DOHH2 (cell line): ENCODE measurements around the gene CRYAB.

Experiments
- CTCF ChIP-seq: fragments of 200-600 bp; sonication (generic); IDR thresholded peaks from one replicate; pipeline ENCODE4 v1.5.1; 2014; ENCODE audit warnings: antibody characterized with exemption, mild to moderate bottlenecking, low read depth, low read length; ENCODE audit not compliant: poor library complexity, severe bottlenecking
- EZH2phosphoT487 ChIP-seq: fragments of 200-600 bp; sonication (generic); IDR thresholded peaks from 2 replicates; pipeline ENCODE4 v1.6.1; 2017; ENCODE audit warnings: borderline replicate concordance, mild to moderate bottlenecking, antibody characterized with exemption, low read length, moderate library complexity, mixed read lengths

DNA sequence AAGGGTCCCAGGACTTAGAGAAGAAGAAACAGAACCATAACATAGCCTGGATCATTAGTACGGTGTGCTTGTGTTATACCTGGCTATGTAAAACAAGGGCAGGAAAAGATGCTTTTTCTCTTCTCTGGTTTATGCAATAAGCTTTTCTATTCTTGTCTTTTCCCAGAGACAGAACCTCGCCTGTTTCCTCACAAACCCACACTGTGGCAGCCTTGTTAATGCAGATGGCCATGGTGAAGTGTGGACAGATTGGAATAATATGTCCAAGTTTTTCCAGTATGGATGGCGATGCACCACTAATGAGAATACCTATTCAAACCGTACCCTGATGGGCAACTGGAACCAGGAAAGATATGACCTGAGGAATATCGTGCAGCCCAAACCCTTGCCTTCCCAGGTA lies 29.4 kb downstream of the CRYAB start:
- TF ChIP-seq CTCF (no peak), EZH2phosphoT487 (no peak)
